HTERT RPE-1 (cell line): ENCODE measurements around the gene PCBP3.
"Not testable (repeated sequence)": the region's sequence is repeated elsewhere in the genome, so short reads cannot be mapped to it uniquely, and the experiment has no call there.

ENCODE experiments used
- in situ Hi-C: fragments of 300-500 bp; cut with MboI; formaldehyde crosslinking; loops from 4 replicates; pipeline ENCODE4 v1.14.3; 2020; ENCODE audit warnings: low sequenced_read_pairs

PCBP3 gene

DNA sequence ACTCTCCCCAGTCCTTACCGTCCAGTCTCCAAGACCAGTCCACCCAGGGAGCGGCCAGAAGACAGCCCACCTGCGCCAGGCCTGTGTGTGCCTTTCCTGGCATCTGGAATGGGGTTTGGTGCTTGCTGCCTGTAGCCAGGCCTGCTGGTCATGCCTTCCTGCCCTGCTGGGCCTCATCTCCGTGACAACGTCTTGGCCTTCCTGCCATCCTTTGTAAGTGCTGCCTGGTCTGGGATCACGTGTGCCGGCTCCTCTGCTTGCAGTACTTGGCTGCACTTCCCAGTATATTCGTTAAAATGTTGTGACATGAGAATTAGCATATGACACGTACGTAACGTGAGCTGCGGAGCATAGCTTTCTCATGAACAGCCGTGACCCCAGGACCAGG, 192.7 kb downstream of the PCBP3 start:
- in situ Hi-C loops, result no loop called here

DNA sequence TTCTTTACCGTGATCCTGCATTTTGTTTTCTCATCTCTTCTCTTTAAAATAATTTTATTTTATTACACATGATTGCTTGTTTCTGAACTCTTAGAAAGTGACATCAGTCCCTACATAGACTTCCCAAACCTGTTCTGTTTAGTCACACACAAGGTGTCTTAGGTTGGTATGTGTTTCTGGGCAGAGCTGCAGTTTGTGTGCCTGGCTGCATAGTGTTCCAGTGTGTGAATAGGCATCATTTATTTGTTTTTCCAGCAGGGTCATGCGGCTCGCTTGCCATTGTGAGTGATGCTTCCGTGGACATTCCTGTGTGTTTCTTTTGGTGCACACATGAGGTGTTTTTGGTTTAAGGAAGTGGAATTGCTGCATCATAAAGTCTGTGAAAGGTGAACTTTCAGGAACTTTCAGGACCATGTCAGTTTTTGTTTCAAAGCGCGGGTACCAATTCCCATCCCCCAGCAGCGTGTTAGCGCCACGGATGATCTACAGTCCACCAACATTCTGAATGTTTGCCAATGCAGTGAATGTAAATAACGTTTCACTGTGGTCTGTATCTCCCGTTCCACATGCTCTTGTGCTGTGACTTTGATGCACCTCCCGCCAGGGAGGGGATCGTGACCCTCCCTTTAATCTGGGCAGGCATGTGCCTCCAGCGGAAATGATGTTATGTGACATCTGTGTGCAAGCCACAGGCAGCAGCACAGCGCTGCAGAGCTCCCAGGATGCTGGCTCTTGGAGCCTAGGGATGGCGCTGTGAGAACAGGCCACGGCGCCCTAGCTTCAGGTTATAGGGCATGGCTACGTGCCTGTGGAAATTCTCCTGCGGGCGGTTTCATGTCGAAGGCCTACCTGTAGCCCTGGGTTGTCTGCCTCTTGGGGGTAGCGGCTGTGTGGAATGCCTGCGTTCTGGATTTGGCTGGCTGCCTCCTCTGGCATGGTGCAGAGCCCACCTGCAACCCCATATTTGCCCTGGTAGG, 193.5 kb downstream of the PCBP3 start:
- in situ Hi-C loops, result no loop called here

DNA sequence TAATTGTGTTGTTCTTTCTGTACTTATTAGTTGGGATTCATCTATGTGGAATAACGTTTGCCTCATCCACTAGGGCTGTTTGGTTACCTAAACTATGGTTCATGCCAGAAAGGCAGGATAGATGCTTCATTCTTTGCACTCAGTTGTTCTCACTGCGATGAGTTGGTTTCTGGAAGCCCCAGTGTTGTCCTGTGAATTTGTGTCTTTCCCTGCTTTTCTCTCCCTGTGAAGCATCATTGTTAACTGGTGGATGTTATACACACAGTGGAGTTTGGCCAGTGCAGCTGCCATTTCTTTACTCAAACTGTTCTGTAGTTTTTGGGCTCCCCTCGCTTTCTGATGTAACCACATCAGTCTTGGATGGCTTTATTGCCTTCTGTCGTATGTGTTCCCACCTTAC, 194.4 kb downstream of the PCBP3 start:
- in situ Hi-C loops, result no loop called here

DNA sequence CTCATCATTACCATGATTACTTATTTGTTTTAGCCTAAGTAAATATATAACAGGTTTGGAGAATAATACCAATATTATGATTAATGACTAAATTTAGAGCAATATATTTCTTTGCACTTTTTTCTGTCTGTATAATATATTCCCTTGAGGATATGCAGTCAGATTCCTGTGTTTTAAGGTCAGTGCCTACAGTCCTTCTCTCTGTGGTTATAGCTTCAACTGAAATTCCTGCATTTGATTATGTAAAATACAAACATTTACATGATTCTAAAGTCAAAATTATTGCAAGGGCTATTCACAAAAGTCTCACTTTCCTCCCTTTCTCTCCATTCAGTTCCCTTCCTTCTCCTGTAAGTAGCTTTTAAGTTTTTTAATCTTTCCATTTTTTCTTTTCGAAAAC, 195.1 kb downstream of the PCBP3 start:
- in situ Hi-C loops, result no loop called here

DNA sequence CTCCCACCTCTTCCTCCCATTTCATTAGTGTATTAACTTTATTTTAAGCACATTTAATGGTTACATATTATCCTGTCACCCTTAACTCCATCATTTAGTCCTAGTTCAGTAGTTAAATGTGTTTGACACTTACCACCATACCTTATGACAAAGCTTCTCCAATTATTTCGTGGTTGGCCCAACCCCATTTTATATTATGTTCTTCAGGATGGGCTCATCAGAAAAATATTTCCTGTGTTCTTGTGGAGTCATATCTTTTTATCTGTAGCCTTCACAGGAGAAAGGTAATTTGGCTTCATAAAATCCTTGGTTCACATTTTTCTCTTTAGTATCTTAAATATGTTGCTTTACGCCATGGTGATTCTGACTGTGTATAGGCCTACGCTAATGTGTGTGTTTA, 195.7 kb downstream of the PCBP3 start:
- in situ Hi-C loops, result no loop called here

DNA sequence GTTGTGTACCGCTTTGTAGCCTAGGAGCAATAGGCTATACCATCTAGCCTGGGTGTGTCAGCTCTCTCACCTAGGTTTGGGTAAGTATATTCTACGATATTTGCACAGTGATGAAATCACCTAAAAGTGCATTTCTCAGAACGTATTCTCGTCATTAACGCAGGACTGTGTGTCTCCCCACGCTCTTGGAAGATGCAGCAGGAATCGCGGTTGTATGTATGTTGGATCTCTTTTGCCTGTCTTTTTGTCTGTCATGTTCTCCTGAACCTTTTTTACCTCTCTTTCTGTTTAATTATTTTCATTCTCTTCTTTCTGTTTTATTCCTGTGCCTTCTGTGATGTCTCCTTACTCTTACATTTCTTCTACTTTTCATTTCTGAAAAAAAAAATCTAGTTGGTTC, 197.5 kb downstream of the PCBP3 start:
- in situ Hi-C loops, result no loop called here

DNA sequence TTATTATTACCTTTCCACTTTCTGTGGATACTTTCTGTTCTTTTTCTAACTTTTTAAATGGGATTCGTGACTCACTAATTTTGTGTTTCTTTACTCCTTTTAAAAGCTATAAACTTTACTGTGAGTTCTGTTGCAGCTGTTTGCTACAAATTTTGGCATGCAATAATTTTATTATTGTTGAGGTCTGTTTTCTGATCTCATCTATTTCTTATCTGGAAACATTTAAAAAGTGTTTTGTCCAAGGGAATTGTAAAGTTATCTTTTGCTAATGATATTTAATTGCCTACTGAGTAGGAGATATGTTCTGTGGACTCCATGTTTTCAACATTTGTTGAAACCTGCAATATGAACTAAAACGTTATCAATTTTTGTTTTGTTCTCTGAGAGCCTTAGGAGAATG, 199.9 kb downstream of the PCBP3 start:
- in situ Hi-C loops, result no loop called here

DNA sequence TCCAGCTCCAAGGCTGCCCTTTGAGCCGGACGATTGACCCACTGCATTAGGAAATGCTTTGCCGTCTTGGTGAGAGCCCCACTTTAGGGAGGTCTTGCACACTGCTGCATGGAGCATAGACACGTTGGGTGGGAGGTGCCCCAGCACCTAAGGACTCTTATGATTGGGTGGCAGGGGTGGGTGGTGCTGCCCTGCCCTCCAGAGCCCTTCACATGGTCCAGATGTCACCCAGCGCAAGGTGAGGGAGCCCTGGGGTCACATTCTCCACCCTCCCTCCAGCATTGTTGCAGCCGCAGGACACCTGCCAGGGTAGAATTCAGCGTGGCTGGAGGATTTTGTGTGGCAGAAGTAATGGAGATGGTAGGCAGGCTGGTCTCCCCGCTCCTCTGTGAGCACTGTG, 200.7 kb downstream of the PCBP3 start:
- in situ Hi-C loops, result no loop called here

DNA sequence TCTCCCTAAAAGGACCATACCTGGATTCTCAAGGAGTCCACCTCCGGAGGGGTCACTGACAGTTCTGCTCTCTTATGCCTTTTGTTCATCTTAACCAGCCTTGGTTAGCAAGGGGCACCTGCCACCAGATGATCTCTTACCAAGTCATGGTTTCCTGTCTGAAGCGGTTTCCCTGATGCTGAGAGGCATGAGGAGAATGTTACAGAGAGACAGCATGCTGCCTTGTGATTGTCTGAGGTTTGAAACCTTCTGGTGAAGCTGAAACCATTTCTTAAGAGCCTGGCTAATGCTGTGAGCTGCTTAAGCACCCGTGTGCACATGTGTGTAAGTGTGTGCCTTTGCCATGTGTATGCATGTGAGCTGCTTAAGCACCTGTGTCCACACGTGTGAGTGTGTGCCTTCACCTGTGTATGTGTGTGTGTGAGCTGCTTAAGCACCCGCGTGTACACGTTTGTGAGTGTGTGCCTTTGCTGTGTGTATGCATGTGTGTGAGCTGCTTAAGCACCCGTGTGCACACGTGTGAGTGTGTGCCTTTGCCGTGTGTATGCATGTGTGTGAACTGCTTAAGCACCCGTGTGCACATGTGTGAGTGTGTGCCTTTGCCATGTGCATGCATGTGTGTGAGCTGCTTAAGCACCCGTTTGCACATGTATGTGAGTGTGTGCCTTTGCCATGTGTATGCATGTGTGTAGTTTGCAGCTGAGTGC, 201.7 kb downstream of the PCBP3 start:
- in situ Hi-C loops, result no loop called here

DNA sequence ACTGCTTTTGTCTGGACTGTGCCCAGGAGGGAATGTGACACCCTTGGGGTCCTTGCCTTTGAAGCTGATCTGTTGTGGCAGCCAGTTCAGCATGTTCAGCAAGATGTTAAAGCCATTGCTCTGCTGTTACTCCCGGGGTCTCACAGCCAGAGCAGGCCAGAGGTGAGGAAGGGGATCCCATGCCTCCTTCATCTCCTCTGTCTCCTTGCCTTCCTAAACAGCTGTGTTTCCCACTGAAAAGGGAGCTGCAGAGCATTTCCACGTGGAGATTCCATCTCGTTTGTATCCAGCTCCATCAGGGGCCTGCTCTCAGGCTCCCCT, 202.2 kb downstream of the PCBP3 start:
- in situ Hi-C loops, result no loop called here

DNA sequence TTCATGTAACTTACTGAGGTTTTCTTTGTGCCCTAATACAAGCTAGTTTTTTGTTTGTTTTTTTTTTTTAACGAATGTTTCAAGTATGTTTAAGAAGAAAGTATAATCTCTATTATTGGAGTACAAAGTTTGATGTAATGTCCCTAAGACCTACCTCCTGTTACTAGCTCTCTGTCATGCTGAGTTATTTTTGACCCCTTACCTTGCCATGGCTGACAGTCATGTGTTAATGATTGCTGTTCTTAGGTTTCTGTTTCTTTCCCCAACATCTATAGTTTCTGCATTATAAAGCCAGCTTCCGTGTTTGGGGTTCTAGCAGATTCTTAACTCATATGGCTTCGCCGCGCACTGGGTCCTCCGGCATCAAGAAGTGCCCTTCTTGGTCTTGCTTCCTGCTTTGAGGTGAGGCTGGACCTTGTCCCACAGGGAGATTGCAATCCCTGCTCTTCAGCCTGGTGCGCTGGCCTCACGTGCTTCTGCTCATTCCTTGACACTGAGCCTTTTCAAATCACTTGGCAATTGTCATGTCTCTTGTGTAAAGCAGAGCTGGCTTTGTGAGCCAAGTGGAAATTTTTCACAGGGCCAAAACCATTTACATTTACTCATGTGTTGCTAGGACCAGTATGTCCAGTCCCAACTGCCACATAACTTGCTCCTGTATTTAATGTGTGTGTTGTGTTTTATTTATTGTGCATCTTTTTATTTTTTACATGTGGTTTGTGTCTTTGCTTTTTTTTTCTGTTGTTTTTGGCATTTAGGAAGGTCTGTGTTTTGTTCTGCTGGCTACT, 203.0 kb downstream of the PCBP3 start:
- in situ Hi-C loops, result no loop called here

DNA sequence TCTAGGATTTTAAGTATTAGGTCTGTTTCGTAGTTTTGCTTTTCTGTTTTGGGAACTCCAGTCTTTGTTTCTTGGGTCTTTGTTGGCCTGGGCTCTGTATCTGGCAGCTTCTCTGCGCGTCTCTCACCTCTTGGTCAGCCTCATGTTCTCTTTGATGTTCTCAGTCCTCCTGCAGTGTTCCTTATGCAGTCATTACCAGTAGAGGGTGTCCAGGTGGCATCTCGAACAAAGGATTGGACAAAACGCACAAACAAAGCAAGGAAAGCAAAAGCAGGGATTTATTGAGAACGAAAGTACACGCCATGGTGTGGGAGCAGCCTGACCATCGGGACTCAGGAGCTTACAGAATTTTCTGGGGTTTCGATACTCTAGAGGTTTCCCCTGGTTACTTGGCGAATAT, 204.3 kb downstream of the PCBP3 start:
- in situ Hi-C loops, result no loop called here

DNA sequence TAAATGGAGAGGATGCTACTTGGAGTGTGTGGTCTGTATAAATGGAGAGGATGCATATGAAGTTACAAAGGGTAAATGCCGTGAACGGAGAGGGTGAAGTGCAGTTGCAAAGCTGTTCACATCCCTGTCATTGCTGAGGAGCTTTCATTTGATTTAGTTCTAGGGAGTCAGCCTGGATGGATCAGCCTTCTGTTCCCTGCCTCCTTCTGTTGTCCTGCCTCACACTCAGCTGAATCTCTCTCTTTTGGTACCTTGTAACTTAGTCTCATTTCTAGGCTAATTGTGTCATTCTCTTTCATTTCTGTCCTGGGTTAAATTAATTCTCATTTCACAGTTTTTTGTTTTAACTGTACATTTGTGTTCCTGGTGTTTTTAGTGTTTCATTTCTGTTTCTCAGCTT, 204.8 kb downstream of the PCBP3 start:
- in situ Hi-C loops, result no loop called here

DNA sequence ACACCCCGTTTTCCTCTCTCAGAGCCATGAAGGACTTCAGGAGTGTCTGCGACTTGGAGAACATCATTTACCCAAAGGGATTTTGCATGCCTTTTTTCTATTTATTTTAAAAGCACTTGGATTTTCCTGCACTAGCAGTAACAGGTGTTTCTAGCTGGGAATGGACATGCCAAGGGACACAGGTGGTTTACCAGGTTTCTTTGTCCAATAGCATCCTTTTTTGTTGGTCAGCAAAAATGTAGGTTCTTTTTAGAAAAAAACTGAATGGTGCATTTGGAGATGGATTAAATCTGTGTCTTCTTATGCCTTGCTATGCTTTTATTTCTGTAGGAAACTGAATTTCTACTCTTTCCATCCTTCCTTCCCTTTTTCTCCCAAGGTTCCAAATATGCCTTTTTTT, 205.3 kb downstream of the PCBP3 start:
- in situ Hi-C loops, result no loop called here

DNA sequence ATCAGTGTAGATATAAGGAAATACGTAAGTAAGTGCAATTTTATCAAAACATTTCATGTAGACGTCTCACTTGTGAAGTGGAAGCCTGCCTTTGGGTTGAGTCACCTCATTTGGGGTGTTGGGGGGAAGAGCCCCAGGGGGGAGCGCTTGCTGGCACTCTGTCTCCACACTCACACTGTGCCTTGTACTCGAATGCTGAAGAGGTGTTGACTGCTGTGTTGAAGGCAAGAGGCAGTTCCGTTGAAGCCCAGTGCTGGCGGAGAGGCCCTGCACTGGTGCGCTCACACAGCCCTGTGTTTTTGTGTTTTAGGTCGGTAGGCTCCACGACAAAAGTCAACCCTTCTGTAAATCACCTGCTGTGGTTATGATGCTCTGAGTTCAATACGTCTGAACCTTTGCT, 206.1 kb downstream of the PCBP3 start:
- in situ Hi-C loops, result no loop called here

DNA sequence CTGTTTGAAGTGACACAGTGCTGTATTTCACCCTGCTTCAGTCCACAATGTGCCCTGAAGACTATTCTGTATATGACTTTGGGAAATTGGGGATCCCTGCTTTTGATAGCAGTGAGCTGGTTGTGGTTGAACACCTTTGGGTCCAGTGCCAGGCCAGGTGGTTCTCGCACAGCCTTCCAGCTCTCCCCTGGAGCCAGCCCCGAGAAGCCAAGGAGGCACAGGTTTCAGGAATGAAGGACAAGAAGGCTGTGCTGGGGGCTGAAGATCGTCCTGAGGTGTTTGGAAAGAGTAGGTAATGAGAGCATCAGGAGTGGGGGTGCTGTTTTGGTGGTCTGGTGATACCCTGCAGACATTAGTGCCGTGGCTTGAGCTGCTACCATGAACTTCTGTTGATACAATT, 206.7 kb downstream of the PCBP3 start:
- in situ Hi-C loops, result no loop called here

DNA sequence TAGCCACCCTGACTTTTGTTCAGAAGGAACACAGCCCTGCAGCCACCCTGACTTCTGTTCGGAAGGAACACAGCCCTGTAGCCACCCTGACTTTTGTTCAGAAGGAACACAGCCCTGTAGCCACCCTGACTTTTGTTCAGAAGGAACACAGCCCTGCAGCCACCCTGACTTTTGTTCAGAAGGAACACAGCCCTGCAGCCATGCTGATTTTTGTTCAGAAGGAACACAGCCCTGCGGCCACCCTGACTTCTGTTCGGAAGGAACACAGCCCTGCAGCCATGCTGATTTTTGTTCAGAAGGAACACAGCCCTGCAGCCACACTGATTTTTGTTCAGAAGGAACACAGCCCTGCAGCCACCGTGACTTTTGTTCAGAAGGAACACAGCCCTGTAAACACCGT, 208.9 kb downstream of the PCBP3 start:
- in situ Hi-C loops, result not testable (repeated sequence)

DNA sequence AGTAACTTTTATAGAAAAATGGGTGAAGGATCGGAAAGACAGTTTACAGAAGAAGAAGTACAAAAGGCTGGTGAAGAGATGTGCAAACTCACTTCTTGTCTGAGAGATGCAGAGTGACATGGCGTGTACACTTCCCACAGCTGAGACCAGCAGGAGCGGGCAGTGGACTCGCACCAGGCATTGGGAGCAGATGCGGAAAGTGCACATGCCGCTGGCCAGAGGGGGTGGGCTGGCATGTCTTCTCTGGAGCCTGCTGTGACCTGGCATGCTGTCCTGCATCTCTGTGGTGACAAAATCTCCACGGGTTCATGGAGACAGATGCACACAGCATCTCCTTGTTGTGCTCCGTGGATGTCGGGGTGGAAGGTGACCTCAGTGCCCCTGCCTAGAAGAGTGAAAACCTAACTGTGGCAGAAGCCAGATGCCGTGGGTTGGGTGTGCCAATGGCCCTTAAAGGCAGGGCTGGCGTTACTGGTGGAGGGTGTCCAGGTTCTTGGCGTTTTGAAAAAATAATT, 209.4 kb downstream of the PCBP3 start:
- in situ Hi-C loops, result no loop called here

DNA sequence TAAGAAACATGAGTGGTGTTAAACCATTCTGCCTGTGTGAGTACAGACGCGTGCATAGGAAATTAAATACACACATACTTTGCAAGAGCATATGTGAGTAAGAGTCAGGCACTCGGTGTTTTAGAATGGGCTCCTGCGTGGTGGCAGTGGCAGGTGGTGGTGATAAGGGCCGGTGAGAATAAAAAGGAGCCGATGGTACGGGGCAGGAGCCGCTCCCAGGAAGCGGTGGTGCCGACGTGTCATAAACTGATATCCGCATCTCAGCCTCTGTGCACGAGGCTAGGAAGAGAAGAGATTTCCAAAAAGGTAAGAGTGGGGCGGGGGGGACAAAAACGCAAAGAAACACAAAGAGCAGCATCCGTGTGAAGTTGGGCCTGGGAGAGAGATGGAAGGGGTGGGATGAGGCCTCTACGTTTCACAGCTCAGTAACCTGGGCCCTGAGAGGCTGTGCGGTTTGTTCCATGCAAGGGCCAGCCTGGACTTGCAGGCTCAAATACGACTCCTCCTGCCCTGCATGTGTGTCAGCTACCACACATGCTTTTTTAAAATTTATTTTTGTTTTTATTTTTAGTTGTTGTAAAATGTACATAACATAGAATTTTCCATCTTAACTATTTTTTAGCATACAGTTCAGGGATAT, 210.3 kb downstream of the PCBP3 start:
- in situ Hi-C loops, result no loop called here

DNA sequence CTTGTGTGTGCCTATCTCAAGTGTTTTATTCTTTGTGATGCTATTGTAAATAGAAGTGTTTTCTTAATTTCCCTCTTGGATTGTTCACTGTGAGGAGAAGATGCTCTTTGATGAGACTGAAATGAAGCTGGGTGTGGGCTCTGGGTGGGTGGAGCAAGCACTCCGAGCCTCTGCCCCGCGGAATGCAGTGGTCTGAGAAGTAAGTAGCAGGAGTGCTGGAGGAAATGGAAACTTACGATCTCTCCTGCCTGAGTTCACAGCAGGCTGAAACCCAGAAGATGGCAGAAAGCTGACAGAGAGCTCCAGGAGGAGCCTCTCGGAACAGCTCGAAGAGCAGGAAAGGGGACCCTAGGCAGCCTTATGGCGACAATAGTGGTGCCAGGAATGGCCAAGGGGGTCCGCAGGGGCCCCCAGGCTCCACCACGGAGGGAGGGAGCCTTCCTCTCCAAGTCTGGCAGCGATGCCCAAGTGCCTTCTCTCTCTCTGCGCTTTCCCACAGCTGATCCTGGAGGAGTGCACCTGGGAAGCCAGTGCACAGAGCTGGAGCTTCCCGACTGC, 211.2 kb downstream of the PCBP3 start:
- in situ Hi-C loops, result no loop called here
